Heart left ventricle (tissue), 16 donors: ENCODE results near the gene NOXA1. TPM values are rescaled to one million over a fixed set of nuclear protein-coding genes. Genes with fewer than 3 reads are reported as not detected.

ENCODE experiments used
- ATAC-seq, 4 donors: fragments of 200-7000 bp; cut with Tn5 transposase; one replicate each; pipeline ENCODE4 v1.9.1; 2020 to 2022; ENCODE audit warnings: moderate library complexity in 4 of 4, mild to moderate bottlenecking in 3 of 4, moderate number of reproducible peaks in 1 of 4
- DNase-seq, 5 donors: peaks; one replicate each; pipeline ENCODE4 v3.0.0-alpha.2; 2020
- H3K27ac ChIP-seq, 12 donors: fragments of 200-600 bp; sonication (generic) in 4 of 12; one replicate each; pipeline versions ENCODE4 v1.5.0 to v1.8.0; 2016 to 2022; ENCODE audit warnings: mild to moderate bottlenecking in 2 of 12
- H3K27me3 ChIP-seq, 9 donors: fragments of 200-600 bp; sonication (generic) in 2 of 9; one replicate each; pipeline versions ENCODE4 v1.5.1 to v1.8.0; 2016 to 2022; ENCODE audit warnings: mild to moderate bottlenecking in 3 of 9
- H3K36me3 ChIP-seq, 9 donors: fragments of 200-600 bp; sonication (generic) in 2 of 9; one replicate each; pipeline versions ENCODE4 v1.5.0 to v1.8.0; 2018 to 2022; ENCODE audit warnings: mild to moderate bottlenecking in 2 of 9
- H3K4me1 ChIP-seq, 12 donors: fragments of 200-600 bp; sonication (generic) in 4 of 12; one replicate each; pipeline versions ENCODE4 v1.5.0 to v1.8.0; 2016 to 2022; ENCODE audit warnings: mild to moderate bottlenecking in 3 of 12
- H3K4me3 ChIP-seq, 12 donors: fragments of 200-600 bp; sonication (generic) in 4 of 12; one replicate each; pipeline versions ENCODE4 v1.5.0 to v1.8.0; 2017 to 2022; ENCODE audit warnings: mild to moderate bottlenecking in 9 of 12, moderate library complexity in 4 of 12
- H3K9me3 ChIP-seq, 12 donors: fragments of 200-600 bp; sonication (generic) in 4 of 12; one replicate each; pipeline versions ENCODE4 v1.5.0 to v1.8.0; 2016 to 2022; ENCODE audit warnings: mild to moderate bottlenecking in 1 of 12
- CTCF ChIP-seq, 12 donors: fragments of 200-600 bp; sonication (generic) in 4 of 12; IDR thresholded peaks; one replicate each; pipeline versions ENCODE4 v1.5.0 to v1.8.0; 2018 to 2022; ENCODE audit warnings: antibody characterized with exemption in 12 of 12, mild to moderate bottlenecking in 5 of 12
- POLR2A ChIP-seq, 2 donors: fragments of 450-650 bp; IDR thresholded peaks; one replicate each; pipeline ENCODE4 v1.6.1; 2017; ENCODE audit warnings: antibody characterized with exemption in 2 of 2, mild to moderate bottlenecking in 2 of 2, moderate library complexity in 2 of 2
- WGBS, 4 donors: extraction: QIAGEN DNeasy Blood & Tissue Kit in 2 of 4; methylation state at CpG; one replicate each; pipeline versions ENCODE4 v1.1.5 to v1.1.7; 2013 to 2018; 5-methylcytosine and 5-hydroxymethylcytosine counted together
- intact Hi-C, 10 donors: fragments of 100-400 bp; cut with DNase I; formaldehyde crosslinking; loops; one replicate each; pipeline versions ENCODE4 v1.11.1 to v1.14.2; 2022
- polyA plus RNA-seq, 2 donors: library from polyadenylated mRNA; stranded (reverse); fragments of 200-250 nt; gene quantifications; one replicate each; pipeline ENCODE4 v1.2.3, GENCODE V29; 2013
- total RNA-seq, 9 donors: library from RNA; depleted of rRNA in 2 of 9; stranded (reverse); fragments of >200 nt in 2 of 9; fragmentation: NEBNext Ultra II Directional in 3 of 9; extraction: Animal tissue kit (Norgen Biotek cat#: 25700) in 3 of 9; gene quantifications; one replicate each; pipeline versions ENCODE4 v1.1.0 to v1.2.4, GENCODE V29; 2016 to 2023
- donor health status: ischemic (EF 13 %, LVEDD 7.1; RV severe dilation, severe dysfunction).
- donor health status: healthy with polysubstance abuse.
- donor health status: DM: no; HTN: yes; CAD: no.
- donor health status: DM: no; HTN: no; CAD: no.
- donor health status: ischemic (EF 25% LVEDD 6.9; RV normal size, moderate dysfunction).
- donor health status: ischemic (EF 25% LVEDD 5.7; RV mildly dilated, moderate dysfunction).
- donor health status: healthy.
- donor health status: DM: yes; HTN: yes; CAD: no.
- donor health status: ischemic (EF 35%, LVEDD 5.7; RV mildly dilated, moderate dysfunction).
- donor health status: nonischemic (EF 11% LVEDD 7.7; RV severe dilation, severe dysfunction).
- donor health status: DM: yes; HTN: yes; CAD: no.
- donor health status: PGD.
- donor health status: ischemic (EF 29% LVEDD 5.4; RV normal size, mild dysfunction).
- donor health status: nonischemic (EF 23%, LVEDD 6.1; RV moderate dilation, normal function).

NOXA1 gene
- total and polyA plus RNA-seq, 11 donors, result 0.44 to 5.5 (median 2.7) TPM

GRCh38 chr9:137478962-137479861 is 56.0 kb downstream of the NOXA1 start:
- no peak overlapping the region for H3K4me3 ChIP-seq
- H3K27me3 ChIP-seq, result no peaks in the 10 kb centered on the region
- H3K27ac ChIP-seq, result no peak overlapping the region
- TF ChIP-seq CTCF (IDR thresholded peaks at IDR 0.05), result no peak
- no peak for TF ChIP-seq POLR2A (IDR thresholded peaks at IDR 0.05)
- intact Hi-C loops, result no loop called here
- peaks cover 0 to 19% (median 11%) of the 10 kb centered on the region in 12 donors for H3K9me3 ChIP-seq
- H3K36me3 ChIP-seq, result peaks cover 0 to 4% (median 0%) of the 10 kb centered on the region in 9 donors
- 74 to 83% (median 76%) methylated on average over 36 of the region's 36 CpGs for WGBS, 4 donors
- peaks cover 0 to 15% (median 0%) of the 10 kb centered on the region in 12 donors for H3K4me1 ChIP-seq
- DNase-seq (peak in 4 of 5 donors; percentile 6 to 58 (median 22)), ATAC-seq (peak in 1 of 4 donors; percentile 7)

- DNase-seq (peak in 1 of 5 donors; percentile 3), ATAC-seq (no peak)
- intact Hi-C loops, result no loop called here
- Histone ChIP-seq H3K4me1 (peaks cover 0 to 15% (median 0%) of the 10 kb centered on the region in 12 donors), H3K36me3 (peaks cover 0 to 4% (median 0%) of the 10 kb centered on the region in 9 donors), H3K4me3 (no peak overlapping the region), H3K27me3 (no peaks in the 10 kb centered on the region), H3K27ac (no peak overlapping the region), H3K9me3 (peaks cover 0 to 16% (median 10%) of the 10 kb centered on the region in 12 donors)
- 86 to 89% (median 87%) methylated on average over 17 to 32 of the region's 32 CpGs for WGBS, 4 donors
- no peak for TF ChIP-seq CTCF (IDR thresholded peaks at IDR 0.05)
- TF ChIP-seq POLR2A (IDR thresholded peaks at IDR 0.05), result no peak
Measured at GRCh38 chr9:137479892-137480685, 56.9 kb downstream of the NOXA1 start.

- no peak for ATAC-seq
- no peak overlapping the region for H3K4me3 ChIP-seq
Measured at GRCh38 chr9:137480686-137481683, 57.8 kb downstream of the NOXA1 start.

More at GRCh38 chr9:137480686-137481683, 57.8 kb downstream of the NOXA1 start:
- WGBS, 4 donors, result 91 to 97% (median 92%) methylated on average over 26 to 38 of the region's 38 CpGs
- no peaks in the 10 kb centered on the region for H3K27me3 ChIP-seq
- H3K4me1 ChIP-seq, result peaks cover 0 to 15% (median 0%) of the 10 kb centered on the region in 12 donors
- H3K36me3 ChIP-seq, result peaks cover 0 to 3% (median 0%) of the 10 kb centered on the region in 9 donors
- H3K9me3 ChIP-seq, result peaks cover 0 to 7% (median 3%) of the 10 kb centered on the region in 12 donors
- peak in 3 of 5 donors; percentile 6 to 21 (median 13) for DNase-seq
- intact Hi-C loops, result no loop called here
- no peak overlapping the region for H3K27ac ChIP-seq
- TF ChIP-seq POLR2A (IDR thresholded peaks at IDR 0.05), result no peak
- no peak for TF ChIP-seq CTCF (IDR thresholded peaks at IDR 0.05)
